NCI-H82 treated with DMSO at 0.1 percent for 48 hours (cell line): ENCODE results near the gene OPCML.

Source experiments
- DNase-seq: peaks from one replicate; lab custom pipeline; 2025; ENCODE audit not compliant: unreplicated experiment; lab: John Stamatoyannopoulos, UW

Gene OPCML

GRCh38 chr11:132824642-132825041 lies 707.7 kb downstream of the OPCML start:
- no peak for DNase-seq

GRCh38 chr11:132822276-132822675 lies 710.0 kb downstream of the OPCML start:
- DNase-seq: no peak

GRCh38 chr11:132821499-132821898 lies 710.8 kb downstream of the OPCML start:
- no peak for DNase-seq

- DNase-seq: no peak
Observed at GRCh38 chr11:132821014-132821413, 711.3 kb downstream of the OPCML start.

- no peak for DNase-seq
Observed at GRCh38 chr11:132818951-132819350, 713.4 kb downstream of the OPCML start.

GRCh38 chr11:132817387-132817786 lies 714.9 kb downstream of the OPCML start:
- no peak for DNase-seq

GRCh38 chr11:132814410-132814809 lies 717.9 kb downstream of the OPCML start:
- DNase-seq: no peak

- no peak for DNase-seq
Observed at GRCh38 chr11:132811649-132812048, 720.7 kb downstream of the OPCML start.

- DNase-seq: no peak
Observed at GRCh38 chr11:132809070-132809469, 723.2 kb downstream of the OPCML start.

- DNase-seq: no peak
Observed at GRCh38 chr11:132804258-132804657, 728.0 kb downstream of the OPCML start.

- DNase-seq: no peak
Observed at GRCh38 chr11:132803436-132803835, 728.9 kb downstream of the OPCML start.

- no peak for DNase-seq
Observed at GRCh38 chr11:132802947-132803346, 729.4 kb downstream of the OPCML start.

- DNase-seq: no peak
Observed at GRCh38 chr11:132793831-132794230, 738.5 kb downstream of the OPCML start.

GRCh38 chr11:132792341-132793140 lies 739.8 kb downstream of the OPCML start:
- DNase-seq: no peak

GRCh38 chr11:132790971-132791370 lies 741.3 kb downstream of the OPCML start:
- DNase-seq: no peak

- no peak for DNase-seq
Observed at GRCh38 chr11:132790466-132790865, 741.8 kb downstream of the OPCML start.

GRCh38 chr11:132788816-132789325 lies 743.4 kb downstream of the OPCML start:
- no peak for DNase-seq

GRCh38 chr11:132785878-132786277 lies 746.4 kb downstream of the OPCML start:
- DNase-seq: no peak

- DNase-seq: no peak
Observed at GRCh38 chr11:132784441-132784840, 747.9 kb downstream of the OPCML start.

GRCh38 chr11:132782102-132782501 lies 750.2 kb downstream of the OPCML start:
- DNase-seq: no peak

GRCh38 chr11:132780046-132780445 lies 752.3 kb downstream of the OPCML start:
- no peak for DNase-seq

- no peak for DNase-seq
Observed at GRCh38 chr11:132779497-132779896, 752.8 kb downstream of the OPCML start.
